Transverse colon (tissue), 4 donors: ENCODE measurements around the gene ST6GALNAC6.

Experiments used
- EP300 ChIP-seq: sonication (generic); formaldehyde crosslinking; IDR thresholded peaks from one replicate; pipeline ENCODE4 v1.6.1; 2017; ENCODE audit warnings: antibody characterized with exemption, low read depth
- POLR2AphosphoS5 ChIP-seq, 3 donors: sonication (generic); formaldehyde crosslinking; IDR thresholded peaks; one replicate each; pipeline ENCODE4 v1.6.1; 2016; ENCODE audit warnings: antibody characterized with exemption in 3 of 3
- TF ChIP-seq, protein P1 (sequence below), 5 experiments: fragments of 200-600 bp in 3 of 5; fragments of 450-650 bp in 2 of 5; sonication (generic) in 3 of 5; IDR thresholded peaks; 1 replicate in 2 of 5; 2 replicates in 3 of 5; pipeline ENCODE4 v1.5.1; 2016 to 2017; ENCODE audit warnings: antibody characterized with exemption in 5 of 5, inconsistent platforms in 3 of 5, mild to moderate bottlenecking in 2 of 5, moderate library complexity in 1 of 5

- TF ChIP-seq, protein P1, sequence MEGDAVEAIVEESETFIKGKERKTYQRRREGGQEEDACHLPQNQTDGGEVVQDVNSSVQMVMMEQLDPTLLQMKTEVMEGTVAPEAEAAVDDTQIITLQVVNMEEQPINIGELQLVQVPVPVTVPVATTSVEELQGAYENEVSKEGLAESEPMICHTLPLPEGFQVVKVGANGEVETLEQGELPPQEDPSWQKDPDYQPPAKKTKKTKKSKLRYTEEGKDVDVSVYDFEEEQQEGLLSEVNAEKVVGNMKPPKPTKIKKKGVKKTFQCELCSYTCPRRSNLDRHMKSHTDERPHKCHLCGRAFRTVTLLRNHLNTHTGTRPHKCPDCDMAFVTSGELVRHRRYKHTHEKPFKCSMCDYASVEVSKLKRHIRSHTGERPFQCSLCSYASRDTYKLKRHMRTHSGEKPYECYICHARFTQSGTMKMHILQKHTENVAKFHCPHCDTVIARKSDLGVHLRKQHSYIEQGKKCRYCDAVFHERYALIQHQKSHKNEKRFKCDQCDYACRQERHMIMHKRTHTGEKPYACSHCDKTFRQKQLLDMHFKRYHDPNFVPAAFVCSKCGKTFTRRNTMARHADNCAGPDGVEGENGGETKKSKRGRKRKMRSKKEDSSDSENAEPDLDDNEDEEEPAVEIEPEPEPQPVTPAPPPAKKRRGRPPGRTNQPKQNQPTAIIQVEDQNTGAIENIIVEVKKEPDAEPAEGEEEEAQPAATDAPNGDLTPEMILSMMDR (IDR thresholded peaks at IDR 0.05), result no peak
- no peak for TF ChIP-seq POLR2AphosphoS5 (IDR thresholded peaks at IDR 0.05)
- no peak for TF ChIP-seq EP300
Observed at GRCh38 chr9:127873223-127873691, 26.1 kb downstream of the ST6GALNAC6 start.
